A549 (cell line): ENCODE results near the gene GRAMD2B. TPM values are rescaled to one million over a fixed set of nuclear protein-coding genes. Genes with fewer than 3 reads are reported as not detected.

Experiments used
- ATAC-seq, 2 experiments: fragments of 200-7000 bp in 1 of 2; fragments of >200 bp in 1 of 2; cut with Nextera tagmentation in 1 of 2; cut with Tn5 transposase in 1 of 2; 3 replicates each; pipeline versions ENCODE4 v1.8.0 to v1.9.1; 2018 to 2020; ENCODE audit warnings: mild to moderate bottlenecking in 1 of 2, moderate library complexity in 1 of 2
- CTCF ChIA-PET: fragments of 300-600 bp; sonication (Branson Sonifier 250); formaldehyde crosslinking; extraction: SDS; loops from one replicate; lab custom pipeline; 2021; ENCODE audit warnings: antibody characterized with exemption, inconsistent platforms; lab: Yijun Ruan, JAX
- POLR2A ChIA-PET: fragments of 350-600 bp; formaldehyde crosslinking; extraction: SDS; loops from one replicate; lab custom pipeline; 2021; ENCODE audit warnings: antibody characterized with exemption, inconsistent platforms; lab: Yijun Ruan, JAX
- DNase-seq, 2 experiments: peaks; one replicate each; pipeline versions ENCODE4 v3.0.0 to v3.0.0-alpha.2; 2011 to 2016; ENCODE audit warnings: low read depth in 1 of 2, low spot score in 1 of 2
- FAIRE-seq: peaks from 2 replicates; lab custom pipeline; 2011; peaks lifted over from hg19 to GRCh38; lab: Jason Lieb, UNC
- H3K27ac ChIP-seq, 2 experiments: fragments of >200 bp; sonication (Bioruptor Twin); formaldehyde crosslinking; 3 replicates each; pipeline ENCODE4 v1.5.1; 2016 to 2017
- H3K4me1 ChIP-seq: fragments of >200 bp; sonication (Bioruptor Twin); formaldehyde crosslinking; 3 replicates; pipeline ENCODE4 v1.6.1; 2016
- H3K4me2 ChIP-seq: fragments of >200 bp; sonication (Bioruptor Twin); formaldehyde crosslinking; 3 replicates; pipeline ENCODE4 v1.6.1; 2016
- H3K4me3 ChIP-seq: fragments of >200 bp; sonication (Bioruptor Twin); formaldehyde crosslinking; 3 replicates; pipeline ENCODE4 v1.5.1; 2016
- H3K9me3 ChIP-seq: fragments of >200 bp; sonication (Bioruptor Twin); formaldehyde crosslinking; 3 replicates; pipeline ENCODE4 v1.6.1; 2016
- BHLHE40 ChIP-seq: IDR thresholded peaks from 2 replicates; pipeline ENCODE4 v1.6.1; 2012; ENCODE audit warnings: low read depth, low read length, inconsistent platforms
- CBX2 ChIP-seq: fragments of 200-600 bp; sonication (generic); IDR thresholded peaks from 2 replicates; pipeline ENCODE4 v1.6.1; 2016; ENCODE audit warnings: low read depth, mild to moderate bottlenecking, borderline replicate concordance
- CHD4 ChIP-seq: fragments of 200-600 bp; sonication (generic); IDR thresholded peaks from 2 replicates; pipeline ENCODE4 v1.6.1; 2016; ENCODE audit warnings: antibody characterized with exemption, mild to moderate bottlenecking, borderline replicate concordance
- EHMT2 ChIP-seq: fragments of 200-600 bp; sonication (generic); IDR thresholded peaks from 2 replicates; pipeline ENCODE4 v1.6.1; 2016; ENCODE audit warnings: antibody characterized with exemption, low read depth, mild to moderate bottlenecking, moderate library complexity
- ESRRA ChIP-seq: fragments of 150-350 bp; IDR thresholded peaks from 2 replicates; pipeline ENCODE4 v1.6.1; 2014; ENCODE audit warnings: mild to moderate bottlenecking, low read length, borderline replicate concordance
- HOXA7 ChIP-seq: fragments of 250-450 bp; sonication (Bioruptor Pico); IDR thresholded peaks from 2 replicates; pipeline ENCODE4 v1.5.0; 2020; ENCODE audit warnings: mild to moderate bottlenecking, moderate library complexity
- KDM5A ChIP-seq: fragments of 200-600 bp; sonication (generic); IDR thresholded peaks from 2 replicates; pipeline ENCODE4 v1.6.1; 2016; ENCODE audit warnings: antibody characterized with exemption, mild to moderate bottlenecking
- MAFK ChIP-seq: fragments of 450-650 bp; IDR thresholded peaks from 2 replicates; pipeline ENCODE4 v1.6.1; 2014; ENCODE audit not compliant: partially characterized antibody
- MYC ChIP-seq: IDR thresholded peaks from 2 replicates; pipeline ENCODE4 v1.6.1; 2012; ENCODE audit warnings: mild to moderate bottlenecking, inconsistent platforms, low read length, improper control_type of control experiment, borderline replicate concordance
- POLR2A ChIP-seq: IDR thresholded peaks from 2 replicates; pipeline ENCODE4 v1.6.1; 2012; ENCODE audit warnings: mild to moderate bottlenecking, low read length
- RARB ChIP-seq: fragments of 250-450 bp; sonication (Bioruptor Pico); IDR thresholded peaks from 2 replicates; pipeline ENCODE4 v1.8.0; 2021; ENCODE audit warnings: mild to moderate bottlenecking, moderate library complexity
- RCOR1 ChIP-seq: fragments of 150-350 bp; IDR thresholded peaks from 2 replicates; pipeline ENCODE4 v1.6.1; 2014; ENCODE audit warnings: antibody characterized with exemption, low read length, low read depth
- SMC3 ChIP-seq: fragments of >200 bp; sonication (Bioruptor Twin); formaldehyde crosslinking; IDR thresholded peaks from 3 replicates; pipeline ENCODE4 v1.6.1; 2018; ENCODE audit warnings: inconsistent platforms
- SREBF2 ChIP-seq: fragments of 450-650 bp; IDR thresholded peaks from 2 replicates; pipeline ENCODE4 v1.6.1; 2014; ENCODE audit warnings: mild to moderate bottlenecking, moderate library complexity
- TP53 ChIP-seq: fragments of 250-450 bp; sonication (Bioruptor Pico); IDR thresholded peaks from 2 replicates; pipeline ENCODE4 v1.5.0; 2021; ENCODE audit warnings: mild to moderate bottlenecking, moderate library complexity
- ZNF302 ChIP-seq: fragments of 250-450 bp; sonication (Bioruptor Pico); IDR thresholded peaks from 2 replicates; pipeline ENCODE4 v1.9.0; 2021; ENCODE audit warnings: inconsistent platforms, mild to moderate bottlenecking, moderate library complexity
- ZSCAN20 ChIP-seq: fragments of 250-450 bp; sonication (Bioruptor Pico); IDR thresholded peaks from 2 replicates; pipeline ENCODE4 v1.8.0; 2022; ENCODE audit warnings: mild to moderate bottlenecking, moderate library complexity
- WGBS: methylation state at CpG from one replicate; pipeline ENCODE4 v1.1.6; 2017; ENCODE audit errors: missing lambda C conversion rate; 5-methylcytosine and 5-hydroxymethylcytosine counted together
- polyA plus RNA-seq, 4 experiments: library from polyadenylated mRNA; depleted of rRNA in 3 of 4; stranded (reverse); fragments of >200 nt; fragmentation: RNase III in 1 of 4; extraction: RNeasy Plus Mini Kit Qiagen cat#74134 plus additional on column Dnase treatment in 1 of 4; gene quantifications; 2 replicates in 3 of 4; 3 replicates in 1 of 4; pipeline ENCODE4 v1.2.3, GENCODE V29; 2011 to 2017
- TF ChIP-seq, protein P1 (sequence below): fragments of 250-450 bp; sonication (Bioruptor Pico); IDR thresholded peaks from 2 replicates; pipeline ENCODE4 v1.5.0; 2020; ENCODE audit warnings: low read depth, mild to moderate bottlenecking, moderate library complexity
- TF ChIP-seq, protein P2 (sequence below): fragments of 150-350 bp; IDR thresholded peaks from 2 replicates; pipeline ENCODE4 v1.6.1; 2014; ENCODE audit warnings: low read depth, mild to moderate bottlenecking, low read length
- TF ChIP-seq, protein P3 (sequence below): fragments of >200 bp; sonication (Bioruptor Twin); formaldehyde crosslinking; IDR thresholded peaks from 3 replicates; pipeline ENCODE4 v1.5.1; 2016
- TF ChIP-seq, protein P4 (sequence below): IDR thresholded peaks from 2 replicates; pipeline ENCODE4 v1.6.1; 2012
- TF ChIP-seq, protein P5 (sequence below): fragments of >200 bp; sonication (Bioruptor Twin); formaldehyde crosslinking; IDR thresholded peaks from 2 replicates; pipeline ENCODE4 v1.6.1; 2016
- TF ChIP-seq, protein P6 (sequence below): fragments of 250-450 bp; sonication (Bioruptor Pico); IDR thresholded peaks from 2 replicates; pipeline ENCODE4 v1.5.0; 2021; ENCODE audit warnings: mild to moderate bottlenecking, moderate library complexity, borderline replicate concordance

GRAMD2B gene
- polyA plus RNA-seq, 2 of the 4 experiments (the other 2 are of a cell fraction): 1.0 to 1.2 TPM

DNA sequence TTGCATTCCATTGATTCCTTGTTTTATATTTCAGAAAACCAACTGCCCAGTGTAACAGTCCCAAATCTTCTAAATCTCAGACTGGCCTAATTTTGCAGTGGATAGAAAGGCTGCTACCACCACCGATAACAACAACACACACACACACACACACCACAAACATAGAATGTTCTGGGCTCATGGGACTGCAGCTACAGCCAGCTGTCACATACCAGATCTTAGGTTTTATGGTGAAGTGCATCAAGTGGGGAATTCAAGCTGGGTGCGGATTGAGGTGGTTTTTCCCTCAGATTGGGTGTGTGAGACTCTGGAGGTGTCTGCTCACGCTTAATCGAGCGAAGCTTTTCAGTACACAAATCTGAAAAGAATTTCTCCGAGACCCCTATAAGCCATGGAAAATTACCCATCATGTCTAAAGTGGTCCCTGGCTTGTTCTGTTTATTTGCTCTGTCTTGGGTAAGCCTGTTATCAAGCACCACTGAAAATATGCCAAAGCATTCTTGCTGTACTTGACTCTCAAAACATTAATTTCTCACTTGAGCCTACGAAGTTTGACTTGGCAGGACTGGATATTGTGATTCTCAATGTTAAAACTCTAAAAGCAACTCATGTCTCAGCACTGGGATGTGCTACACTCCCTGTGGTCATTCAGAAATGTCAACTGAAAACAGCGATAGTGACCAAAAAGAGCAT lies 100.8 kb downstream of the GRAMD2B start:
- H3K27ac ChIP-seq: no peak overlapping the region
- POLR2A ChIA-PET: no interaction called here
- no peak overlapping the region for H3K4me2 ChIP-seq
- DNase-seq (no peak), FAIRE-seq (no peak), ATAC-seq (no peak)
- WGBS: 74% methylated on average over 8 of the region's 8 CpGs
- TF ChIP-seq SMC3 (no peak), CHD4 (no peak), MYC (no peak), TP53 (no peak)
- H3K4me1 ChIP-seq: no peaks in the 10 kb centered on the region
- H3K9me3 ChIP-seq: no peaks in the 10 kb centered on the region
- no peak overlapping the region for H3K4me3 ChIP-seq
- CTCF ChIA-PET: interaction anchor here (0.9 kb wide), 1 partner anchor 15 kb away, joined by 3 read pairs; no protein-coding TSS in a partner anchor

DNA sequence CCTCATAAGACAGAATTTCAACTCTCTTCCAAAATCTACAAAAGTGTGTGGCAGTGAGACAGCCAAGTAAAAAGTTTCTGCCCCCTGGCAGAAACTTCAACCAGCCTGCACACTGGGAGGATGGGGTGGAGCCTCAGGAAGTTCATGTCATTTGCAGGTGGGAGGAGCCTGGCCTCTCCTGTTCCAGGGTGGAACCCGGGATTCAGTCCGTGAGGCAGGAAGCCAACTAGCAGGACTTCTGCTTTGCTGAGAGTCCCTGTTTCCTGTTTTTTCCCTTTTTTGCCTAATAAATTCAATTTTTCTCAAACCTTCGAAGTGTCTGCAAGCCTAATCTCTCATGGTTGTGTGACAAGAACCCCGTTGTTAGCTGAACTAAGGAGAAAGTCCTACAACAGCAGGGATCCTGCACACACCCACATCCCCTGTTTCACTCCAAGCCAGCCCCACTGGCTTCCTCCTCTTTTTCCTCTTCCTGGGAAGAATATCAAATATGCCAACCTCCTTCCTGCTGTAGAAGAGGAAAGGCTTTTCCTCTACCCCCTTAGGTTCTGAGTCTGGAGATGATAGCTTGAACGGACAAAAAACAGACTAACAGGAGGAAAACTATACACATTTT lies 102.5 kb downstream of the GRAMD2B start:
- TF ChIP-seq ZSCAN20 (CRISPR knock-in tag) (no peak), RCOR1 (no peak), ZNF302 (no peak), HOXA7 (no peak), BHLHE40 (no peak), ESRRA (no peak), SREBF2 (no peak), EHMT2 (no peak), MAFK (no peak), MYC (no peak), RARB (CRISPR knock-in tag) (no peak), CBX2 (no peak), POLR2A (no peak), KDM5A (no peak)
- TF ChIP-seq, protein P1, sequence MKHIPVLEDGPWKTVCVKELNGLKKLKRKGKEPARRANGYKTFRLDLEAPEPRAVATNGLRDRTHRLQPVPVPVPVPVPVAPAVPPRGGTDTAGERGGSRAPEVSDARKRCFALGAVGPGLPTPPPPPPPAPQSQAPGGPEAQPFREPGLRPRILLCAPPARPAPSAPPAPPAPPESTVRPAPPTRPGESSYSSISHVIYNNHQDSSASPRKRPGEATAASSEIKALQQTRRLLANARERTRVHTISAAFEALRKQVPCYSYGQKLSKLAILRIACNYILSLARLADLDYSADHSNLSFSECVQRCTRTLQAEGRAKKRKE (CRISPR knock-in tag): no peak
- TF ChIP-seq, protein P2, sequence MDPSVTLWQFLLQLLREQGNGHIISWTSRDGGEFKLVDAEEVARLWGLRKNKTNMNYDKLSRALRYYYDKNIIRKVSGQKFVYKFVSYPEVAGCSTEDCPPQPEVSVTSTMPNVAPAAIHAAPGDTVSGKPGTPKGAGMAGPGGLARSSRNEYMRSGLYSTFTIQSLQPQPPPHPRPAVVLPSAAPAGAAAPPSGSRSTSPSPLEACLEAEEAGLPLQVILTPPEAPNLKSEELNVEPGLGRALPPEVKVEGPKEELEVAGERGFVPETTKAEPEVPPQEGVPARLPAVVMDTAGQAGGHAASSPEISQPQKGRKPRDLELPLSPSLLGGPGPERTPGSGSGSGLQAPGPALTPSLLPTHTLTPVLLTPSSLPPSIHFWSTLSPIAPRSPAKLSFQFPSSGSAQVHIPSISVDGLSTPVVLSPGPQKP: no peak
- TF ChIP-seq, protein P3, sequence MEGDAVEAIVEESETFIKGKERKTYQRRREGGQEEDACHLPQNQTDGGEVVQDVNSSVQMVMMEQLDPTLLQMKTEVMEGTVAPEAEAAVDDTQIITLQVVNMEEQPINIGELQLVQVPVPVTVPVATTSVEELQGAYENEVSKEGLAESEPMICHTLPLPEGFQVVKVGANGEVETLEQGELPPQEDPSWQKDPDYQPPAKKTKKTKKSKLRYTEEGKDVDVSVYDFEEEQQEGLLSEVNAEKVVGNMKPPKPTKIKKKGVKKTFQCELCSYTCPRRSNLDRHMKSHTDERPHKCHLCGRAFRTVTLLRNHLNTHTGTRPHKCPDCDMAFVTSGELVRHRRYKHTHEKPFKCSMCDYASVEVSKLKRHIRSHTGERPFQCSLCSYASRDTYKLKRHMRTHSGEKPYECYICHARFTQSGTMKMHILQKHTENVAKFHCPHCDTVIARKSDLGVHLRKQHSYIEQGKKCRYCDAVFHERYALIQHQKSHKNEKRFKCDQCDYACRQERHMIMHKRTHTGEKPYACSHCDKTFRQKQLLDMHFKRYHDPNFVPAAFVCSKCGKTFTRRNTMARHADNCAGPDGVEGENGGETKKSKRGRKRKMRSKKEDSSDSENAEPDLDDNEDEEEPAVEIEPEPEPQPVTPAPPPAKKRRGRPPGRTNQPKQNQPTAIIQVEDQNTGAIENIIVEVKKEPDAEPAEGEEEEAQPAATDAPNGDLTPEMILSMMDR: no peak
- TF ChIP-seq, protein P4, sequence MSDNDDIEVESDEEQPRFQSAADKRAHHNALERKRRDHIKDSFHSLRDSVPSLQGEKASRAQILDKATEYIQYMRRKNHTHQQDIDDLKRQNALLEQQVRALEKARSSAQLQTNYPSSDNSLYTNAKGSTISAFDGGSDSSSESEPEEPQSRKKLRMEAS: no peak
- TF ChIP-seq, protein P5, sequence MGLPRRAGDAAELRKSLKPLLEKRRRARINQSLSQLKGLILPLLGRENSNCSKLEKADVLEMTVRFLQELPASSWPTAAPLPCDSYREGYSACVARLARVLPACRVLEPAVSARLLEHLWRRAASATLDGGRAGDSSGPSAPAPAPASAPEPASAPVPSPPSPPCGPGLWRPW: no peak
- TF ChIP-seq, protein P6, sequence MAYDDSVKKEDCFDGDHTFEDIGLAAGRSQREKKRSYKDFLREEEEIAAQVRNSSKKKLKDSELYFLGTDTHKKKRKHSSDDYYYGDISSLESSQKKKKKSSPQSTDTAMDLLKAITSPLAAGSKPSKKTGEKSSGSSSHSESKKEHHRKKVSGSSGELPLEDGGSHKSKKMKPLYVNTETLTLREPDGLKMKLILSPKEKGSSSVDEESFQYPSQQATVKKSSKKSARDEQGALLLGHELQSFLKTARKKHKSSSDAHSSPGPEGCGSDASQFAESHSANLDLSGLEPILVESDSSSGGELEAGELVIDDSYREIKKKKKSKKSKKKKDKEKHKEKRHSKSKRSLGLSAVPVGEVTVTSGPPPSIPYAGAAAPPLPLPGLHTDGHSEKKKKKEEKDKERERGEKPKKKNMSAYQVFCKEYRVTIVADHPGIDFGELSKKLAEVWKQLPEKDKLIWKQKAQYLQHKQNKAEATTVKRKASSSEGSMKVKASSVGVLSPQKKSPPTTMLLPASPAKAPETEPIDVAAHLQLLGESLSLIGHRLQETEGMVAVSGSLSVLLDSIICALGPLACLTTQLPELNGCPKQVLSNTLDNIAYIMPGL (CRISPR knock-in tag): no peak
- POLR2A ChIA-PET: no interaction called here
- no peak for FAIRE-seq
- H3K4me2 ChIP-seq: no peak overlapping the region
- ATAC-seq: peak in 1 of 2 experiments; percentile 72; a peak in 3 of 6 replicates
- no peaks in the 10 kb centered on the region for H3K9me3 ChIP-seq
- CTCF ChIA-PET: interaction anchor here (1.1 to 1.2 kb wide), 2 partner anchors 13 to 172 kb away, joined by 4 to 5 read pairs; no protein-coding TSS in a partner anchor
- DNase-seq: peak in 1 of 2 experiments; percentile 28
- H3K27ac ChIP-seq: no peak overlapping the region
- 39% methylated on average over 5 of the region's 5 CpGs for WGBS
- H3K4me1 ChIP-seq: no peaks in the 10 kb centered on the region
- no peak overlapping the region for H3K4me3 ChIP-seq
